IMR-90 (cell line): ENCODE data around the gene HMGN1.

Source experiments
- CTCF ChIP-seq: conservative IDR thresholded peaks from 2 replicates; pipeline ENCODE4 v1.5.1; 2012; ENCODE audit warnings: mild to moderate bottlenecking, low read depth, low read length, improper control_type of control experiment
- MAFK ChIP-seq: IDR thresholded peaks from 2 replicates; pipeline ENCODE4 v1.6.1; 2012; ENCODE audit warnings: low read depth, low read length, improper control_type of control experiment
- NFE2L2 ChIP-seq: fragments of 150-350 bp; IDR thresholded peaks from 2 replicates; pipeline ENCODE4 v1.6.1; 2016; ENCODE audit warnings: low read depth, mild to moderate bottlenecking, low read length
- POLR2A ChIP-seq: IDR thresholded peaks from 2 replicates; pipeline ENCODE4 v1.6.1; 2012; ENCODE audit warnings: mild to moderate bottlenecking, low read depth, low read length
- RFX5 ChIP-seq: IDR thresholded peaks from 2 replicates; pipeline ENCODE4 v1.8.0; 2012; ENCODE audit warnings: low read depth, mild to moderate bottlenecking, low read length, moderate library complexity
- SMC3 ChIP-seq: fragments of 150-350 bp; IDR thresholded peaks from 2 replicates; pipeline ENCODE4 v1.6.1; 2016; ENCODE audit warnings: low read depth, mild to moderate bottlenecking, antibody characterized with exemption, low read length, moderate library complexity

DNA sequence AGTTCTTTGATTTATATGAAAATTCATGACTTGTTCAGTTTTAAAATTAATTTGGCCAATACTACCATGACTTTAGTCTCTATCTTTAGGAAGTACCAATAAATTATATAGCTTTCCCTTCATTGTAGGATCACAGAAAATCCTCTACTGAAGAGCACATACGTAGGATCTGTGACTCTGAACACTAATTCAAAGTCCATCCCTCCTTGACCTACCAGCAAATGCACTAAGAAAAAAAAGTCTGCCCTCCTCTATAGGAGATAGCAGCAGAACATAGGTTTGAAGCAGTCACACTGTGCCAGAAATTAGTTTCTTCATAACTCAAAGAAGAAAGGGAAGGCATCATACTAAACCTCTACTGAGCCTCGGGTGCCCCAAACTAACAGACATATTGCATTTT lies 52.0 kb downstream of the HMGN1 start:
- TF ChIP-seq CTCF (no peak), NFE2L2 (no peak), MAFK (no peak), SMC3 (no peak), RFX5 (no peak), POLR2A (no peak)
